Muscle of back (tissue), 13 donors: ENCODE results near the gene CIBAR2. TPM values are rescaled to one million over a fixed set of nuclear protein-coding genes. Genes with fewer than 3 reads are reported as not detected.

ENCODE experiments used
- DNase-seq, 3 donors: peaks; one replicate each; pipeline versions ENCODE4 v3.0.0 to v3.0.0-alpha.2; 2013
- long read RNA-seq, 9 donors: transcript quantifications; one replicate each; lab custom pipeline, GENCODE V29; 2026
- polyA plus RNA-seq, 10 donors: library from polyadenylated mRNA; unstranded; fragments of 120-200 nt; gene quantifications; one replicate each; pipeline ENCODE4 v1.2.1, GENCODE V29; 2013; ENCODE audit not compliant: insufficient read length in 10 of 10

The CIBAR2 gene
- polyA plus RNA-seq: not detected
- long read RNA-seq, donor 1: 0 reads
- long read RNA-seq, donor 2: 0 reads
- long read RNA-seq, donor 3: 0 reads
- long read RNA-seq, donor 4: 0 reads
- long read RNA-seq, donor 5: 0 reads
- long read RNA-seq, donor 6: 0 reads
- long read RNA-seq, donor 7: 0 reads
- long read RNA-seq, donor 8: 0 reads
- long read RNA-seq, donor 9: 0 reads

DNA sequence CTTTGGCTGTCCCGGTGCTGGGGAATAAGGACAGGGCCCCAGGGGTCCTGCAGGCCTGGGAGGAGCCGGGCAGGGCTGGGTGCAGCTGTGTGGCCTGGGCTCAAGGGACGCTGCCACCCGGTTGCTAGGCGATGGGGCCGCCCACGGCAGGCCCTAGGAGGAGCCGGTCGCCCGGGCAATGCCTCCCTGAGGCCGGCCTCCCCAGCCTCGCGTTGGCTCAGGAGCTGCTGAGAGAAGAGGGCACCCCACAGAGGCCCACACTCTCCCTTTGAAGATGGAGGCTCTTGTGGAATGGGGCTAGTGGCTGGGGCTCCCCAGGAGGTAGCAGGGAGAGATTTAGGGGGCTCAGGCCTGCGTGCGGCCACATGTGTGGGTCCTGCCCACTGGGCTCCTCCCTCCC, at the start of gene CIBAR2:
CIBAR2 (minus strand) TSS at position 109 of the 400 bp plus-strand sequence. CDS start 120 bp downstream, outside the sequence.
- no peak for DNase-seq

GRCh38 chr16:85159179-85159980, 47.1 kb upstream of the CIBAR2 start:
- DNase-seq: peak in 1 of 3 donors; percentile 52

DNA sequence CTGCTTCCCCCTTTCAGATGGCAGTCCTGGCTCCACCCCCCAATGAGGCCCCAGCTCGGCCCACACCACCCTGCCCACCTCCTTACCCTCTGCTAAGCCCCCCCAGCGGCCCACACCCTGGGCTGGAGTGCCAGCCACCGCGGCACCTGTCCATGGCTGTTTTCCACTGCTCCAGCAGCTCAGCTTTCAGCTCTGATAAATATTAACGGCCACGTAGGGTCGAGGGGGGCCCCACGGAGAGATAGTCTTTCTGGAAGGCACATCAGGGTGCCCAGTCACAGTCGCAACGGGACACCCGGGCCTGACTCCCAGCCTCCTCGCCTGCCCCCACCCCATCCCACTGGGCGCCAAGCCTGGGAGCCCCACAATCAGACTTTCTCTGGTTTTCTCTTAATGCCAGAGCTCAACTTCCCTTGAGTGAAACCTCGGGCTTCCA, 46.5 kb upstream of the CIBAR2 start:
- DNase-seq: peak in 1 of 3 donors; percentile 57

DNA sequence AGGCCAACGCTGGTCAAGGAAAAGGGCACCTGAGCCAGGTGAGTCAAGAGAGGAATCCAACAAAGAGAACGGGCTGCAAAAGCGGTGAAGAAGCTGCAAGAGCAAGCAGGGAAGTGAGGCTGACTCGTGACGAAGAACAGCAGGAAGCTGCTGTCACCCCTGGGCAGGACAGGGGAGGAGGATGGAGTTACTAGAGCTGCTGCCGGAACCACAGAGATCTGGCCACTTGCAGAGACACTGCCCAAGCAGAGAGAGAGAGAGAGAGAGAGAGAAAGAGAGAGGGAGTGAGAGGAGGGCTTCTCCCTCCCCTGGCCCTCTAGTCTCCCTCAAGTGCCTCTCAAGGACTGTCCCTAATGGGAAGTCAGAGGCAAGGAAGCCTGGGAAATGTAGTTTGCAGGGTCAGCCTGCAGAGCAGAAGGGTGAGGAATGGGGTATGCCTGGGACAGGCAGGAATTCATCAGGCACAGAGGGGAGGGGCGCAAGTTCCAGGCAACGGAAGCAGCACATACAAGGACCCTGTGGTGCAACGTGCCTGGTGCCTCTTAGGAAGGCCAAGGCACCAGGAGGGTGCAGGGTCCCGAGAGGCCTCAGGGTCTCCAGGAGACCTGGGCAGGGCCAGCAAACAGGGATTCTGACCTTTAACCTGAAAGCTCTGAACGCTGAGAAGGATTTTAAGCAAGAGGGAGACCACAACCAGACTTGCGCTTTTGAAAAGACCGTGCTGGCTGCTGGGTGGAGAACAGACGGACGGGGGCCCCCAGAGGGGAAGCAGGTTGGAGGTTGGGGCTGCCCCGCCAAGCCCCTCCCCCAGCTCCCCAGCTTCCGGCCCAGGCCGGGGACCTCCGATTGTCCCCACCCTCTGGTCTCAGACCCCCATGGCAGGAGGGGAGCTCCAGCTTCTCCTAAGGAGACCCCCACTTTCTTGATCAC, 45.8 kb upstream of the CIBAR2 start:
- DNase-seq: peak in 1 of 3 donors; percentile 77

DNA sequence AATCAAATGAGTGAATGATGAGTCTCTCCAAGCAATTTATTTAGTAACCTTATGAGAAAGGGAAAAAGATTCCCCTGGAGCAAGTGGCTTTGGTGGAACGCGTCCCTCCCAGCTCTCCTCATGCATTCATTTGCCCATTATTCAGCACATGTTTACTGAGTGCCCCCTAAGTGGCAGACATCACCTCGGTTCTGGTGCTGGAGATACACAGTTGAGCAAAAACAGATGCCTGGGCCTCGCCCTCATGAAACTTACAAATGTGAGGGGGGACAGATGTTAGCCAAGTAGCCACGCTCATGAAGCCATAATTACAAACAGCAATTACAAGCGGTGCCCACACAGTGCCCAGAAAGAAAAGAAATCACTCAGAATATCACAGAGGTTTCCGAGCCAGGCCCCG, 45.1 kb upstream of the CIBAR2 start:
- no peak for DNase-seq

- DNase-seq: no peak
These were observed 44.6 kb upstream of the CIBAR2 start for GRCh38 chr16:85156869-85157268.

- DNase-seq: no peak
These were observed 44.2 kb upstream of the CIBAR2 start for GRCh38 chr16:85156440-85156839.

- DNase-seq: peak; percentile 51 to 67 (median 63)
These were observed 41.4 kb upstream of the CIBAR2 start for GRCh38 chr16:85153656-85154091.

GRCh38 chr16:85153046-85153445, 40.8 kb upstream of the CIBAR2 start:
- DNase-seq: no peak

GRCh38 chr16:85152414-85153030, 40.2 kb upstream of the CIBAR2 start:
- DNase-seq: peak in 2 of 3 donors; percentile 65 to 69

- DNase-seq: peak in 1 of 3 donors; percentile 76
These were observed 39.5 kb upstream of the CIBAR2 start for GRCh38 chr16:85151603-85152413.

GRCh38 chr16:85151079-85151602, 38.9 kb upstream of the CIBAR2 start:
- no peak for DNase-seq

DNA sequence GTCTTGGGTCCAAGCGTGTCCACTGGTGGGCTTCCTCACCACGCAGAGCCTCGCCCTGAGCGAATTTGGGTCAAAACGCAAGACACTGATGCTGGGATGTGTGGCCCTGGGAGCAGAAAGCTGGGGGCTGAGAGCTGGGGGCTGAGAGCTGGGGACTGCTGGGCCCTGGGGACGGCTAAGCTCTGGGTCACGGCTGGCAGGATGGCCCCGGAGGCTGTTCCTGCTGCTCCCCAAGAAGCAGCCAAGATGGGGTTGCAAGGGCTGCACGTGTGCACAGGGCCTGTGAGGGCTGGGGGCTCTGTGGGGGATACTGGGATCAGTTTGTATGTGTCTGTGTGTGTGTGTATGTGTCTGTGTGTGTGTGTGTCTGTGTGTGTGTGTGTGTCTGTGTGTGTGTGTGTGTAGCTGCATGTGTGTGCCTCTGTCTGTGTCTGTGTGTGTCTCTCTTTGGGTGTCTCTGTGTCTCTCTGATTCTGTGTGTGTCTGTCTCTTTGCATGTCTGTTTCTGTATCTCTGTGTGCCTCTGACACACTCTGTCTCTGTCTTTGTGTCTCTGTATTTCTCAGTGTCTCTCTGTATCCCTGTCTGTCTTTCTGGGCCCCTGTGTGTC, 38.2 kb upstream of the CIBAR2 start:
- DNase-seq: no peak

DNA sequence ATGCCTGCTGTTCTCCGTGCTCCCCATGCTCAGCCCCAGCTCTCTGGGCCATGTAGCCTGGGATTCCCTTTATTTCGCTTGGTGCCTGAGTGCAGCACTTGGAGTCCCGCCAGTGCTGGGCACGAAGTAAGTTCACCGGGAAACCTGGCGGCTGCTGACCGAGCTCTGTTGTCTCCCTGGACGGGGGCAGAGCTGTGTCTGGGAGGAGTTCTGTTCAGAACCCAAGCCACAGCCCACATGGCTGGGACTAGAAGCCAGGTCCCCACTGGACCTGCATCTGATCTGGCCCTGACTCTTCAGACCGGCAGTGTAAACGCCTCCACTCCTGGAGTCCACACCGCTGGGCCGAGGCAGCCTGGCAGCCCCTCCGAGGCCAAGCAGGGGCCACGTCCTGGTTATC, 37.5 kb upstream of the CIBAR2 start:
- DNase-seq: no peak

DNA sequence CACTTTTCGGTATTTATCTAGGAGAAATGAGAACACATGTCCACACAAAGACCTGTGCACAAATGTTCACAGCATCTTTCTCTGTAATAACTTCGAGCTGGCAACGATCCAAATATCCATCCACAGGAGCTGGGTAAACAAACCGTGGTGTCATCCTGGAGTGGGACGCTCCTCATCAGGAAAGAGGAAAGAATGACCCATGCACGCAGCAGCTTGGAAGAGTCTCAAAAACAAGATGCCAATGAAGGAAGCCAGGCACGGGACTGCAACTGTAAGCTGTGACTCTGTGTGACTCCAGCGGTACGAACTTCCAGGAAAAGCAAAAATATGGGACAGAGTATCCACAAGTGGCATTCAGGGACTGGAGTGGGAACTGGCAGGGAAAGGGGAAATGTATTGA, 36.7 kb upstream of the CIBAR2 start:
- peak in 1 of 3 donors; percentile 64 for DNase-seq

- peak in 1 of 3 donors; percentile 88 for DNase-seq
These were observed 34.8 kb upstream of the CIBAR2 start for GRCh38 chr16:85146922-85147651.

DNA sequence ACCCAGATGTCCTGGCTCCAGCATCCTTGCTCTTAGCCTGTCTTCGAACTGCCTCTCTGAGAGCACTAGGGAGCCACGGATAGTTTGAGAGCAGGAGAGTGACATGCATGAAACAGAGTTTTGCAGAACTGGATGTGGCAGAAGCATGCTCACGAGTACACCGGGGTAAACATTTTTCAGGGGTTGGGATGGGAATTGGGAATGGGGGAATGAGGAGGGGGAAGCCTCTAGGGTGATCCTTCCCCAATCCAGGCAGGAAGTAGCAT, 34.2 kb upstream of the CIBAR2 start:
- DNase-seq: no peak

- DNase-seq: no peak
These were observed 33.7 kb upstream of the CIBAR2 start for GRCh38 chr16:85145734-85146531.

GRCh38 chr16:85145188-85145587, 32.9 kb upstream of the CIBAR2 start:
- no peak for DNase-seq
